GM21825 (cell line): ENCODE measurements around the gene CAMK4.

Source experiments
- ATAC-seq: cut with Tn5 transposase; IDR thresholded peaks from one replicate; pipeline ENCODE4 v1.9.1; 2021; ENCODE audit warnings: mild to moderate bottlenecking, moderate library complexity; ENCODE audit not compliant: unreplicated experiment

The CAMK4 gene

DNA sequence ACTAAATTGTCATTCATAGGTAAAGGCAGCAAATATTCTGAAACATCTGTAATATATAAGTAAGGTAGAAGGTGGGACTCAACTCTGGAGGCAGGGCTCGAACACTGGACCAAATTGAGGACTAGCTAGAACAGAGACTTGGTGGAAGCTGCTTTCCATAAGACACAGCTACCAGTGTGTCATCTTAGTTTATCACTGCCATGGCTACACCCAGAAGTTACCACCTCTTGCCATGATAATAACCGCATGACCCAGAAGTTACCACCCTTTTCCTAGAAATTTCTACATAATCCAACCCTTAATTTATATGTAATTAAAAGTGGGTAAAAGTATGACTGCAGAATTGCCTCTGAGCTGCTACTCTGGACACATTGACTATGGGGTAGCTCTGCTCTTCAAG, 188.4 kb downstream of the CAMK4 start:
- no peak for ATAC-seq

DNA sequence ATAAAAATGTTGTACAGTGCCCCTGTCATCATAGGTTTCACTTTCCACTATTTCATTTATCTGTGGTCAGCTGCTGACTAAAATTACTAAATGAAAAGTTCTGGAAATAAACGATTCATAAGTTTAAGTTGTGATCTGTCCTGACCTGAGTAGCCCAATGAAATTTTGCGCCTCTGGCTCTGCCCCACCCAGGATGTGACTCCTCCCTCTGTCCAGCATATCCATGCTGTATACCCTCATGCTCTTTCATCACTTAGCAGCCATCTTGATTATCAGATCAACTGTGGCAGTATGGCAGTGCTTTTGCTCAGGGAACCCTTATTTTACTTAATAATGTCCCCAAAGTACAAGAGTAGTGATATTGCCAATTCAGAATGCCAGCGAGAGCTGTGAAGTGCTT, 190.9 kb downstream of the CAMK4 start:
- no peak for ATAC-seq

DNA sequence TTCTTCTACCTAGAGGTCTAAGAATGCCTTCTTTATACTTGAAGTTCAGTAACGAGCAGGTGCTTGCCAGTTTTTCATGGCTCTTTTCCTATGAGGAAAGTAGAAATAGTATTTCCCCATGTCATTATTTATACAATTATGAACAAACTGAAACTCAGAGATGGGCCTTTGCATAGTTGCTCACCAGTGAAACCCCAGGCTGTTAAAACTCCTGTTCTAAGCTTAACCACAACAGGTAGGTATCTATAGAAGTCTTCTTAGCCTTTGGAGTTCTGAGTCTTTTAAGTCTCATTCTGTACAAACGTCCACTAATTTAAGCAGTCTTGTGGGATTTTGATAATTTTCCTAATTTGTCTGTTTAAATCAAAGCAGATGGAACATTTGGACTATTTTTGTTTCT, 198.1 kb downstream of the CAMK4 start:
- ATAC-seq, result no peak

- no peak for ATAC-seq
These were observed 198.8 kb downstream of the CAMK4 start for GRCh38 chr5:111422747-111423720.

DNA sequence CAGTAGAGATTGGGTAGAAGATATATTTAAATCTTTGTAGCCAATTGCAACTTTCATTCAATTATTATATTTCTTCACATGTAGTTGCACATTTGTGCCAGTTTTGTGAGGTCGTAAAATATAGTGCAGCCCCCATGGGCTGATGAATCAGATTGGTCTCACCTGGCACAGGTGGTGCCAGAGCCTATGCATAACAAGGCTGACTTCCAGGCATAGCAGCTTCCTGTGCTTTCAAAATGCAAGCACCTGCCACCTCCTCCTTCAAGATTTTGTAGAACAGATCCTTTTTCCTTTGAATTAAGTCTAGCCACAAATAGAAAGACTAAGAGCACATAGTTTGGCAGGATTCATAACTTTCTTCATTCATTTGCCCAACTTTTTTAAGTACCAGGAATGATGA, 201.0 kb downstream of the CAMK4 start:
- no peak for ATAC-seq

DNA sequence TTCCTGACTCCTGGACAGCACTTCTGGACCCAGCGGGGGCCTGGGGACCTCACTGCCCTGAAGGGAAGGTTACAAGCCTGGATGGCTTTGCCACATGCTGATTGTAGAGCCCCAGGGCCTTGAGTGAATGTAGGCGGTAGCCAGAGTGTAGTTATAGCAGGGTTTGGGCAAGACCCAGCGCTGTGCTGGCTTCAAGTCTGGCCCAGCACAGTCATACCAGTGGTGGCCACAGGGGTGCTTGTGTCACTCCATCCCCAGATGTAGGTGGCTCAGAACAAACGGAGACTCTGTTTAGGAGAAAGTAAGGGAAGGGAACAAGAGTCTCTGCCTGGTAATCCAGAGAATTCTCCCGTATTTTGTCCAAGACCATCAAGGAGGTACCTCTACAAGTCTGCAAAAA, 203.6 kb downstream of the CAMK4 start:
- no peak for ATAC-seq

- no peak for ATAC-seq
These were observed 208.8 kb downstream of the CAMK4 start for GRCh38 chr5:111432883-111433536.

GRCh38 chr5:111434800-111435199, 210.6 kb downstream of the CAMK4 start:
- ATAC-seq, result no peak

DNA sequence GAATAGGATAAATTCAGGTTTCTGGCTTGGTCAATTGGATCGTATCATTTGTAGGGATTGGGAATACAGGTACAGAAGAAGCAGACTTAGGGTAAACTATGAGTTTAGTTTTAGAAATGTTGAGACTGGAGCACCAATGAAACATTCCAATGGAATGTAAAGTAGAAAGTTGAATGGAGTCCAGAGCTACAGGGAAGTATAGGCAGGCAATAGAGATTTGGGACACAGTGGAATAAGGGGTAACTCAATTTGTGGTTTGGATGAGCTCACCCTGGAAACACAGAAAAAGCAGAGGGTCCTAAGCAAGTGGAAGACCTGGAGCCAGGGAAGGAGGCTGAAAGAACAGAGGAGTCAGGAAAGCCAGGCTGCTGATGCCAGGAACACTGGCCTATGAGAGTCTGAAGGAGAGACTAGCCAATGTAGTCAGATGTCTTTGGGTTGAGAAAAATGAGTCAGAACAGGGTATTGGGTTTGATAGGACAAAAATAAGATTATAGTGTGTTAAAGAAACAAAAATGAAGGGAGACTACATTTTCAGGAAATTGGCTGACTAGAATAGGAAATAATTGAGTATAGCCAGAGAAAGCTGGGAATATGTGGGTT, 215.4 kb downstream of the CAMK4 start:
- no peak for ATAC-seq

- no peak for ATAC-seq
These were observed 222.9 kb downstream of the CAMK4 start for GRCh38 chr5:111447099-111447498.

DNA sequence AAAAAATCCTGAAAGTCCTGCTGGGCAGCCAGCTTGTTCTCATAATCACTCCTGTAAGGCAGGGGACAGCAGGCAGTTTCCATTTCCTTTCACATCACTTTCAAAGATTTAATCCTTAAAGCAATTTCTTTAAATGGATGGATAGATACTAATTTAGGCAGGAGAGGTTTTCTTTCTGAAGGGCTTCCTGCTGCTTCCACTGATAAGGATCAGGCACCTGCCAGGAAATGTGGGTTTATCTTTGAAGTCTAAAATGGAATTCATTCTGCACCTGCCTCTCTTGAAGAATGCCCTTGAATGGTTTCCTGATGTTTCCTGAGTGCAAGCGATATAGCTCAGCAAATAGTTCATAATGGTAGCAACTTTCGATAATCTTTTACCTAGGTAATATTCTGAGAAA, 223.6 kb downstream of the CAMK4 start:
- no peak for ATAC-seq

GRCh38 chr5:111453295-111453694, 229.1 kb downstream of the CAMK4 start:
- ATAC-seq, result no peak

GRCh38 chr5:111453747-111454146, 229.6 kb downstream of the CAMK4 start:
- no peak for ATAC-seq

DNA sequence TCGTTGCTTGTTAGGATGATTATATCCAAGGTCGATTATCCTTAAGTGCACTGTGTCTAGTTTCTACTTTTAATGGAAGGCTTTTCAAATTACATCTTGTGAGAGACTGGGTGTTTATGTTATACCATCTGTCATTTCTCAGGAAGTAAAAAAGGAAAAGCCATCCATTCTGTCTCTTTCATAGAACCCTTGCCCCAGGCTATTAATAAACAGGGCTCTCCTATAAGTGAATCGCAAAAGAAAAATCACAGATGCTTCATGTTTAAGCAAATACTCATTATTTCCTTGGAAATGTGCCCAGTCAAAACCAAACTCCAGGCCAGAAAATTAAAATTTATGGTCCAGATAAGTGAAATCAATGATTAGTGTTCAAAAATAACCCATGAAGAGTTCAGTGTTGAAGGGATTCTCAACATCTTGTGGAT, 230.0 kb downstream of the CAMK4 start:
- no peak for ATAC-seq

- no peak for ATAC-seq
These were observed 230.6 kb downstream of the CAMK4 start for GRCh38 chr5:111454776-111455175.

DNA sequence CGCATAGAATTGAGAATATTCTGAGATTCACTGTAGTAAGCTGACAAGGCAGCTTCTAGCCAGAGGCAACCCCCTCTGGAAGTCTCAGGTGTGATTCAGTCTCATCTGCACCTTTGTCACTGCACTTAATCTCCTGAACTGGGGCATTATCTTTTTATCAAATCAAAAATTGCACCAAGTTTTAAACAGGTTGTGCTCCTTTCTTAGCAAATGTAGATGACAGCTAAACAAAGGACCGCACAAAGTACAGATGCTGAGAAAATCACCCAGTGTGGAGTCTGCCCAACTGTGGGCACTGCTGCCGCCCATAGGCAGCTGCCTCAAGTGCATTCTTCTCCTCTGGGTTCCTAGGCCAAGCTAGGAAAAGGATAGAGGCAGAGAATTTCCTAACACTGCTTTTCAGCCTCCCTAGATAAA, 237.1 kb downstream of the CAMK4 start:
- no peak for ATAC-seq

- ATAC-seq, result no peak
These were observed 237.8 kb downstream of the CAMK4 start for GRCh38 chr5:111461934-111462333.

DNA sequence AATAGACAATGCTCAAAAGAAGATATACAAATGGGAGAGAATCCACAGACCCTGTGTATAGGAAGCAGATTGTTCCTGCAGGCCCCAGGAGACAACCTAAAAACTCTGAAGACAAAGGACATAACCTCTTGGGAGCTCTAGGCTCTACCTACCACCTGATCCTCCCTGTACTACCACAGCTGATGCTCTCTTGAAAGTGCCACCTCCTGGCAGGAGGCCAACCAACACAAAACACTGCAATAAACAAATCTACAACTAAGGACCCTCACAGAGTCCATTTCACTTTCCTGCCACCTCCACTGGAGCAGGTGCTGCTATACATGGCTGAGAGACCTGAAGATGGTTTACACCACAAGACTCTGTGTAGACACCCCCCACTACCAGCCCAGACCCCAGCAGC, 239.1 kb downstream of the CAMK4 start:
- no peak for ATAC-seq

DNA sequence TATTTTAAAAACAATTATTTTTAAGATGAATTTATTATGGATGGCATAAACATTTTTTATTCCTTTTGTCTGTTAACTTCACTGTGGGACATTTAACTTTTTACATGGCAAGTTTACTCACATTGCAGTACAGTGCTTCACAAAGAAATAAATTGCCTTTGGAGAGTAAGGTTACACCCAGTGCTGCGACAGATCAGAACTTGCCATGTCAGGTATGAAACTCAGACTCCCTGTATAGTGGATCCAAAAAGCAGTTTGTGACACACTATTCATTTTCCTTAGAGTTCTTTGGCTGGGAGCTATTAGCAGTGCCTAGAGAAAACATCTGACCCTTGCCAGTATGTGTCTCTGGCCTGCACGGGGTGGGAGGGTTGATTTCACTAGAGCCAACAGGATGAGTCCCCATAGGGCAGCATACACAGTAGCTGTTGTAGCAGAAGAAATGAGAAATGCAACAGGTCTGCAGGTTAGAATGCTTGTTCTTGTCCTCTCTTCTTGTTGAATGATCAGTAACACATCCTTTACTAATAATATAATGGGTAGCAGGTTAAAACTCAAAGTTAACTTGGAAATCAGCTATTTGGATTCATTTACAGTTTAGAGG, 245.2 kb downstream of the CAMK4 start:
- no peak for ATAC-seq

DNA sequence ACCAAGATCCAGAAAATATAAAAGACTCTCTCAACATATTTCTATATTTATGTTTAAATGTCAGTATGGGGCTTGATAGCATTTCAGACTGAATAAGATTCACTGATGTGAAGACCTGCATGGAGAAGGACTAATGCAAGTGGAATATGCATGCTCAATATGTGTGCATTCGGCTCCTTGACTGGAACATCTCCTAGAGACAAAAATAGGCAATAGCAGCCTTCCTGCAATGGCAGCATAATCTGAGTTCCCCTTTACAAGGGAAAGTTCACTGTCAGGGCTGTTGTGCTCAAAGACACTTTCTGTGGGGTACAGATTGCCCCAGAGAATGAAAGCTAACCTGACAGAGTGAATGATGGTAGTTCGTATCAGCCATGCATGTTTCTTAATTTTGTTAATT, 245.7 kb downstream of the CAMK4 start:
- no peak for ATAC-seq

- no peak for ATAC-seq
These were observed 247.9 kb downstream of the CAMK4 start for GRCh38 chr5:111472096-111472495.
